H9 (cell line): ENCODE results near the gene MRPS21. TPM values are rescaled to one million over a fixed set of nuclear protein-coding genes. Genes with fewer than 3 reads are reported as not detected.

Source experiments
- DNase-seq: peaks from one replicate; pipeline ENCODE4 v3.0.0-alpha.2; 2017
- H2AFZ ChIP-seq: one replicate; pipeline ENCODE4 v1.6.1; 2013; ENCODE audit warnings: mild to moderate bottlenecking, low read length, control low read depth, moderate library complexity
- H2AK5ac ChIP-seq: 2 replicates; pipeline ENCODE4 v1.6.1; 2013; ENCODE audit warnings: low read length, control low read depth, mixed read lengths; ENCODE audit not compliant: insufficient read length
- H2BK120ac ChIP-seq: one replicate; pipeline ENCODE4 v1.6.1; 2013; ENCODE audit warnings: low read depth, mild to moderate bottlenecking, low read length, control low read depth, inconsistent platforms; ENCODE audit not compliant: poor library complexity, severe bottlenecking
- H2BK12ac ChIP-seq: 2 replicates; pipeline ENCODE4 v1.6.1; 2013; ENCODE audit warnings: low read length, control low read depth, mixed read lengths, low read depth; ENCODE audit not compliant: insufficient read length
- H2BK15ac ChIP-seq: 2 replicates; pipeline ENCODE4 v1.6.1; 2013; ENCODE audit warnings: low read depth, low read length, control low read depth
- H2BK20ac ChIP-seq: one replicate; pipeline ENCODE4 v1.6.1; 2013; ENCODE audit warnings: low read depth, mild to moderate bottlenecking, low read length, control low read depth, inconsistent platforms; ENCODE audit not compliant: poor library complexity, severe bottlenecking
- H2BK5ac ChIP-seq: 2 replicates; pipeline ENCODE4 v1.6.1; 2013; ENCODE audit warnings: low read length, control low read depth, mixed read lengths; ENCODE audit not compliant: insufficient read length
- H3K14ac ChIP-seq: 2 replicates; pipeline ENCODE4 v1.6.1; 2013; ENCODE audit warnings: low read length, control low read depth; ENCODE audit not compliant: insufficient read depth
- H3K18ac ChIP-seq: 2 replicates; pipeline ENCODE4 v1.6.1; 2013; ENCODE audit warnings: low read depth, mild to moderate bottlenecking, mixed read lengths, low read length, control low read depth; ENCODE audit not compliant: insufficient read length
- H3K23ac ChIP-seq: 2 replicates; pipeline ENCODE4 v1.6.1; 2013; ENCODE audit warnings: low read length, control low read depth, mixed read lengths, low read depth; ENCODE audit not compliant: insufficient read length
- H3K23me2 ChIP-seq: 2 replicates; pipeline ENCODE4 v1.6.1; 2013; ENCODE audit warnings: low read depth, mild to moderate bottlenecking, mixed read lengths, low read length, control low read depth; ENCODE audit not compliant: insufficient read length, poor library complexity, severe bottlenecking
- H3K27ac ChIP-seq: 2 replicates; pipeline ENCODE4 v1.5.1; 2013; ENCODE audit warnings: low read length, control low read depth, mixed read lengths, low read depth; ENCODE audit not compliant: insufficient read length
- H3K27me3 ChIP-seq: 2 replicates; pipeline ENCODE4 v1.6.1; 2013; ENCODE audit warnings: low read length, control low read depth, inconsistent platforms; ENCODE audit not compliant: insufficient read depth
- H3K4ac ChIP-seq: 2 replicates; pipeline ENCODE4 v1.6.1; 2013; ENCODE audit warnings: low read depth, mild to moderate bottlenecking, control low read depth, inconsistent platforms, low read length, moderate library complexity
- H3K4me1 ChIP-seq: 2 replicates; pipeline ENCODE4 v1.6.1; 2013; ENCODE audit warnings: low read length, control low read depth, inconsistent platforms; ENCODE audit not compliant: insufficient read depth
- H3K4me2 ChIP-seq: 2 replicates; pipeline ENCODE4 v1.6.1; 2013; ENCODE audit warnings: low read length, control low read depth, mixed read lengths; ENCODE audit not compliant: insufficient read length, insufficient read depth
- H3K56ac ChIP-seq: 2 replicates; pipeline ENCODE4 v1.6.1; 2013; ENCODE audit warnings: low read depth, mild to moderate bottlenecking, mixed read lengths, low read length, control low read depth; ENCODE audit not compliant: insufficient read length
- H3K79me1 ChIP-seq: 2 replicates; pipeline ENCODE4 v1.6.1; 2013; ENCODE audit warnings: low read depth, mild to moderate bottlenecking, moderate library complexity, low read length, control low read depth, inconsistent platforms; ENCODE audit not compliant: insufficient read depth, poor library complexity, severe bottlenecking
- H3K79me2 ChIP-seq: 2 replicates; pipeline ENCODE4 v1.6.1; 2013; ENCODE audit warnings: low read length, control low read depth, inconsistent platforms; ENCODE audit not compliant: insufficient read depth
- H3K9ac ChIP-seq: 2 replicates; pipeline ENCODE4 v1.6.1; 2013; ENCODE audit warnings: low read length, control low read depth, mixed read lengths; ENCODE audit not compliant: insufficient read length; ENCODE audit errors: extremely low read depth
- H3K9me3 ChIP-seq: one replicate; pipeline ENCODE4 v1.6.1; 2013; ENCODE audit warnings: low read depth, low read length, inconsistent platforms; ENCODE audit not compliant: control insufficient read depth
- H3T11ph ChIP-seq: one replicate; pipeline ENCODE4 v1.6.1; 2013; ENCODE audit warnings: mild to moderate bottlenecking, low read length, control low read depth, inconsistent platforms
- H4K20me1 ChIP-seq: one replicate; pipeline ENCODE4 v1.6.1; 2013; ENCODE audit not compliant: control insufficient read depth, insufficient read length, insufficient read depth
- H4K5ac ChIP-seq: 2 replicates; pipeline ENCODE4 v1.6.1; 2013; ENCODE audit warnings: low read depth, mild to moderate bottlenecking, mixed read lengths, low read length, control low read depth; ENCODE audit not compliant: insufficient read length
- H4K8ac ChIP-seq: replicated peaks from 2 replicates; pipeline ENCODE4 v1.6.1; 2013; ENCODE audit warnings: low read length, control low read depth, mixed read lengths, low read depth; ENCODE audit not compliant: insufficient read length
- H4K91ac ChIP-seq: 2 replicates; pipeline ENCODE4 v1.6.1; 2013; ENCODE audit warnings: low read depth, mild to moderate bottlenecking, moderate library complexity, mixed read lengths, low read length, control low read depth; ENCODE audit not compliant: insufficient read length
- H3K27ac Mint-ChIP-seq, 3 experiments: 2 replicates in 2 of 3; 3 replicates in 1 of 3; pipeline ENCODE4 v1.8.0; 2020 to 2021; ENCODE audit warnings: mixed read lengths in 3 of 3, mild to moderate bottlenecking in 1 of 3, moderate library complexity in 1 of 3
- H3K27me3 Mint-ChIP-seq: 2 replicates; pipeline ENCODE4 v1.8.0; 2021; ENCODE audit warnings: low read depth, mild to moderate bottlenecking, moderate library complexity, mixed read lengths
- H3K36me3 Mint-ChIP-seq, 3 experiments: 2 replicates in 2 of 3; 3 replicates in 1 of 3; pipeline ENCODE4 v1.8.0; 2020 to 2021; ENCODE audit warnings: low read depth in 3 of 3, mixed read lengths in 3 of 3; ENCODE audit not compliant: insufficient read depth in 1 of 3
- H3K4me1 Mint-ChIP-seq, 2 experiments: 2 replicates each; pipeline ENCODE4 v1.8.0; 2020; ENCODE audit warnings: mixed read lengths in 2 of 2
- H3K4me3 Mint-ChIP-seq, 2 experiments: 2 replicates in 1 of 2; 3 replicates in 1 of 2; pipeline ENCODE4 v1.8.0; 2020 to 2021; ENCODE audit warnings: mild to moderate bottlenecking in 2 of 2, mixed read lengths in 2 of 2, moderate library complexity in 1 of 2
- H3K9me3 Mint-ChIP-seq, 2 experiments: 2 replicates in 1 of 2; 3 replicates in 1 of 2; pipeline ENCODE4 v1.8.0; 2020; ENCODE audit warnings: mild to moderate bottlenecking in 2 of 2, mixed read lengths in 2 of 2, moderate library complexity in 1 of 2
- CTCF ChIP-seq: fragments of 200-600 bp; sonication (generic); conservative IDR thresholded peaks from 3 replicates; pipeline ENCODE4 v1.8.0; 2021; ENCODE audit warnings: antibody characterized with exemption, mild to moderate bottlenecking
- WGBS: extraction: QIAGEN DNeasy Blood & Tissue Kit; methylation state at CpG from one replicate; pipeline ENCODE4 v1.1.7; 2013; ENCODE audit warnings: missing lambda C conversion rate, low lambda C conversion rate, mixed read lengths; ENCODE audit not compliant: insufficient read length; ENCODE audit errors: extremely low coverage; 5-methylcytosine and 5-hydroxymethylcytosine counted together
- total RNA-seq: library from RNA; stranded (reverse); gene quantifications from 2 replicates; pipeline ENCODE4 v1.2.1, GENCODE V29; 2021

MRPS21 gene
- total RNA-seq, 1 experiment from 2014 or later: 113 TPM

GRCh38 chr1:150259217-150259616 is 34.4 kb upstream of the MRPS21 start:
- H2BK20ac ChIP-seq: no peak overlapping the region
- no peak overlapping the region for H3K56ac ChIP-seq
- H3K79me1 ChIP-seq: no peaks in the 10 kb centered on the region
- H2BK15ac ChIP-seq: no peak overlapping the region
- peak overlapping the region; percentile 80 to 93 for H3K4me3 Mint-ChIP-seq
- H3K79me2 ChIP-seq: no peaks in the 10 kb centered on the region; the same call in 1 of the 2 replicates
- no peak for DNase-seq
- H3K27me3 ChIP-seq: no peaks in the 10 kb centered on the region
- H3K4me1 Mint-ChIP-seq: peaks cover 48 to 55% of the 10 kb centered on the region in 2 experiments
- H4K91ac ChIP-seq: no peak overlapping the region
- no peak overlapping the region for H4K5ac ChIP-seq
- H2BK12ac ChIP-seq: no peak overlapping the region
- no CpG with 5 or more reads among the region's 4 CpGs for WGBS
- H2AK5ac ChIP-seq: no peak overlapping the region
- H2AFZ ChIP-seq: no peak overlapping the region
- TF ChIP-seq CTCF: no peak
- H3K9me3 ChIP-seq: no peaks in the 10 kb centered on the region
- H4K20me1 ChIP-seq: no peaks in the 10 kb centered on the region
- no peaks in the 10 kb centered on the region; a peak in 1 of 5 replicates for H3K9me3 Mint-ChIP-seq
- H2BK120ac ChIP-seq: no peak overlapping the region
- H4K8ac ChIP-seq: no peak overlapping the region
- H3K27ac Mint-ChIP-seq: peak overlapping the region; percentile 99 to 100 (median 99)
- no peak overlapping the region for H3K23ac ChIP-seq
- H3K4ac ChIP-seq: no peak overlapping the region
- H3K27ac ChIP-seq: peak overlapping the region; percentile 31
- H3K36me3 Mint-ChIP-seq: peaks cover 18 to 35% (median 30%) of the 10 kb centered on the region in 3 experiments
- no peak overlapping the region for H3K18ac ChIP-seq
- peak overlapping the region; percentile 79 for H3K4me2 ChIP-seq
- H2BK5ac ChIP-seq: peak overlapping the region; percentile 24
- H3K9ac ChIP-seq: peak overlapping the region; percentile 63
- no peak overlapping the region for H3K14ac ChIP-seq
- no peaks in the 10 kb centered on the region for H3K27me3 Mint-ChIP-seq
- peaks cover 8% of the 10 kb centered on the region; the same call in 1 of the 2 replicates for H3K4me1 ChIP-seq
- peaks cover 41% of the 10 kb centered on the region for H3K23me2 ChIP-seq
- H3T11ph ChIP-seq: no peak overlapping the region
